HG02642 (cell line): ENCODE measurements around the gene SYNPO2L.
A peak's percentile ranks its signal among the peaks of the same experiment; 100 is the strongest.
"Not testable (repeated sequence)": the region's sequence is repeated elsewhere in the genome, so short reads cannot be mapped to it uniquely, and the experiment has no call there.

Experiments used
- ATAC-seq: cut with Tn5 transposase; IDR thresholded peaks from one replicate; pipeline ENCODE4 v1.9.1; 2021; ENCODE audit warnings: mild to moderate bottlenecking; ENCODE audit not compliant: unreplicated experiment, poor library complexity

SYNPO2L gene

GRCh38 chr10:73625884-73626752 lies 29.7 kb downstream of the SYNPO2L start:
- ATAC-seq = peak; percentile 97

- ATAC-seq = peak; percentile 9
Observed at GRCh38 chr10:73625004-73625883, 30.6 kb downstream of the SYNPO2L start.

DNA sequence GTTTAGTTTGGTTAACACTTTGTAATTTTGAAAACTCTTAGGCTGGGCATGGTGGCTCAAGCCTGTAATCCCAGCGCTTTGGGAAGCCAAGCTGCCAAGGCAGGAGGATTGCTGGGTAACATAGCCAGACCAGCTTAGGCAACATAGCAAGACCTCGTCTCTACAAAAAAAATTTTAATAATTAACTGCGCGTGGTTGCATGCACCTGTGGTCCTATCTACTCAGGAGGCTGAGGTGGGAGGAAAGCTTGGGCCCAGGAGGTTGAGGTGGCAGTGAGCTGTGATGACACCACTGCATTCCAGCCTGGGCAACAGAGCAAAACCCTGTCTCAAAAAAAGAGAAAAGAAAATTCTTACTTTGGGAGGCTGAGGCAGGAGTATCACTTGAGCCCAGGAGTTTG lies 32.8 kb downstream of the SYNPO2L start:
- ATAC-seq = no peak

DNA sequence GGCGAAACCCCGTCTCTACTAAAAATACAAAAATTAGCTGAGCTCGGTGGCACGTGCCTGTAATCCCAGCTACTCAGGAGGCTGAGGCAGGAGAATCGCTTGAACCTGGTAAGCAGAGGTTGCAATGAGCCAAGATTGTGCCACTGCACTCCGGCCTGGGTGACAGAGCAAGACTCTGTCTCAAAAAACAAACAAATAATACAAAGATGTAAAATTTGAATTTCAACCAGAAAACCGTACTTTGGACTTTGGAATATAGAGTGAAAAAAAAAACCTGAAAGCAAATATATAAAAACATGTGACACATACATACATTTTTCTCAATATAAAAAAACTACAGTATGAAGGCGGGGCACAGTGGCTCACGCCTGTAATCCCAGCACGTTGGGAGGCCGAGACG lies 34.9 kb downstream of the SYNPO2L start:
- not testable (repeated sequence) for ATAC-seq

GRCh38 chr10:73617143-73617542 lies 38.7 kb downstream of the SYNPO2L start:
- ATAC-seq = not testable (repeated sequence)

DNA sequence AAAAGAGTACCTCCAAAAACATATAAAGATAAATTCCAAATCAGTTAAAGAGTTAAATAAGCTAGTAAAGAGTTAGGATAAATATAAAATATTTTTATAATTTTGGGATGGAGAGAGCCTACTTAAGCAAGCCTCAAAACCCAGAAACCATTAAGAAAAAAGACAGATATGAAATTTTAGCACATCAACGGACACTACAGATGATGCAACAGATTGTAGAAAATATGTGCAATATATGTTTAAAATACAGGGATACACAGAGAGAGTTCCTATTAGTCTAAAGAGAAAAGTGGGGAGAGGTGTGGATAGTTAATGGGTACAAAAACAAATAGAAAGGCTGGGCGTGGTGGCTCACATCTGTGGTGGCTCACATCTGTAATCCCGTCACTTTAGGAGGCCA lies 41.1 kb downstream of the SYNPO2L start:
- ATAC-seq = no peak

GRCh38 chr10:73609116-73609515 lies 46.7 kb downstream of the SYNPO2L start:
- no peak for ATAC-seq

GRCh38 chr10:73601486-73601921 lies 54.3 kb downstream of the SYNPO2L start:
- ATAC-seq = no peak

DNA sequence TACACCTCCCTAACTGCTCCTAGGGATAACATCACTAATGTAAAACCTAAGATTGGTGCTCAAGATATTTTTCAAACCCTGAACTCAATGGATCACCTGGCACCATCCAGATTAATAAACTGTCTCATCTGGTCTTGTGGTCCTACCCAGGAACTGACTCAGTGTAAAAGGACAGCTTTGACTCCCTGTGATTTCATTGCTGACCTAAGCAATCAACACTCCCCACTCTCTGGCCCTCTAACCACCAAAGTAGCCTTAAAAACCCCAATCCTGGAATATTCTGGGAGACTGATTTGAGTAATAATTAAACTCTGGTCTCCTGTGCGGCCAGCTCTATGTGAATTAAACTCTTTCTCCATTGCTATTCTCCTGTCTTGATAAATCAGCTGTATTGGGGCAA lies 58.5 kb downstream of the SYNPO2L start:
- no peak for ATAC-seq
